GM21723 (cell line): ENCODE measurements around the gene VTI1B.
A peak's percentile ranks its signal among the peaks of the same experiment; 100 is the strongest.
"Not testable (repeated sequence)": the region's sequence is repeated elsewhere in the genome, so short reads cannot be mapped to it uniquely, and the experiment has no call there.

Experiments
- ATAC-seq: cut with Tn5 transposase; IDR thresholded peaks from one replicate; pipeline ENCODE4 v1.9.1; 2021; ENCODE audit warnings: mild to moderate bottlenecking, moderate library complexity; ENCODE audit not compliant: unreplicated experiment

The VTI1B gene

GRCh38 chr14:67674480-67675218 is at the start of gene VTI1B:
Gene VTI1B, minus strand, starts transcription at chr14:67674632. Its CDS starts 143 bp downstream, at chr14:67674489.
- ATAC-seq, result peak; percentile 91

- ATAC-seq, result no peak
These were observed 47.9 kb upstream of the VTI1B start for GRCh38 chr14:67722293-67722692.

- ATAC-seq, result no peak
These were observed 47.4 kb upstream of the VTI1B start for GRCh38 chr14:67721875-67722274.

- ATAC-seq, result no peak
These were observed 45.4 kb upstream of the VTI1B start for GRCh38 chr14:67719866-67720265.

GRCh38 chr14:67719385-67719784 is 45.0 kb upstream of the VTI1B start:
- ATAC-seq, result not testable (repeated sequence)

- ATAC-seq, result no peak
These were observed 43.8 kb upstream of the VTI1B start for GRCh38 chr14:67718265-67718664.

GRCh38 chr14:67717048-67717447 is 42.6 kb upstream of the VTI1B start:
- ATAC-seq, result no peak

- ATAC-seq, result no peak
These were observed 35.8 kb upstream of the VTI1B start for GRCh38 chr14:67710209-67710608.

GRCh38 chr14:67709796-67710195 is 35.4 kb upstream of the VTI1B start:
- not testable (repeated sequence) for ATAC-seq

- not testable (repeated sequence) for ATAC-seq
These were observed 34.9 kb upstream of the VTI1B start for GRCh38 chr14:67709346-67709745.

GRCh38 chr14:67705211-67705610 is 30.8 kb upstream of the VTI1B start:
- no peak for ATAC-seq

- ATAC-seq, result no peak
These were observed 30.2 kb upstream of the VTI1B start for GRCh38 chr14:67704484-67705089.

- no peak for ATAC-seq
These were observed 29.6 kb upstream of the VTI1B start for GRCh38 chr14:67703997-67704396.

GRCh38 chr14:67701492-67701891 is 27.1 kb upstream of the VTI1B start, which contains the start of gene RDH12:
Gene RDH12, plus strand, starts transcription at chr14:67701886. Its CDS starts 20,757 bp downstream, at chr14:67722643.
- not testable (repeated sequence) for ATAC-seq

- no peak for ATAC-seq
These were observed 23.7 kb upstream of the VTI1B start for GRCh38 chr14:67698179-67698578.

- no peak for ATAC-seq
These were observed 22.6 kb upstream of the VTI1B start for GRCh38 chr14:67697006-67697405.

GRCh38 chr14:67695394-67695949 is 21.0 kb upstream of the VTI1B start, which contains the start of gene RDH11:
Gene RDH11, minus strand, starts transcription at chr14:67695764. Its CDS starts 61 bp downstream, at chr14:67695703.
- ATAC-seq, result peak; percentile 88

- peak; percentile 88 for ATAC-seq
These were observed 20.5 kb upstream of the VTI1B start for GRCh38 chr14:67694791-67695393.

GRCh38 chr14:67690011-67690410 is 15.6 kb upstream of the VTI1B start:
- ATAC-seq, result no peak

GRCh38 chr14:67683842-67684241 is 9.4 kb upstream of the VTI1B start:
- ATAC-seq, result no peak

- ATAC-seq, result no peak
These were observed 6.5 kb upstream of the VTI1B start for GRCh38 chr14:67680941-67681340.
